Endothelial cell of umbilical vein (primary cell): Measurements from ENCODE around the gene AP5Z1.

ENCODE experiments used
- CTCF ChIP-seq, 2 donors: IDR thresholded peaks; 1 replicate in 1 of 2; 2 replicates in 1 of 2; pipeline ENCODE4 v1.5.1; 2011; ENCODE audit warnings: low read length in 2 of 2, mild to moderate bottlenecking in 2 of 2, moderate library complexity in 2 of 2, control low read depth in 1 of 2, inconsistent platforms in 1 of 2, low read depth in 1 of 2; ENCODE audit not compliant: insufficient read depth in 1 of 2; ENCODE audit errors: extremely low read depth in 1 of 2
- EZH2 ChIP-seq: IDR thresholded peaks from 2 replicates; pipeline ENCODE4 v1.6.1; 2012; ENCODE audit warnings: borderline replicate concordance, low read depth, mild to moderate bottlenecking, moderate library complexity, low read length, inconsistent platforms; ENCODE audit not compliant: severe bottlenecking
- MAX ChIP-seq: IDR thresholded peaks from 2 replicates; pipeline ENCODE4 v1.6.1; 2011; ENCODE audit not compliant: insufficient read depth, insufficient read length
- POLR2A ChIP-seq: IDR thresholded peaks from 2 replicates; pipeline ENCODE4 v1.6.1; 2012; ENCODE audit warnings: low read depth, mild to moderate bottlenecking, control low read depth, low read length
- POLR2AphosphoS5 ChIP-seq: IDR thresholded peaks from 2 replicates; pipeline ENCODE4 v1.6.1; 2012; ENCODE audit warnings: low read depth, mild to moderate bottlenecking, control low read depth, low read length, moderate library complexity; ENCODE audit not compliant: insufficient read depth

DNA sequence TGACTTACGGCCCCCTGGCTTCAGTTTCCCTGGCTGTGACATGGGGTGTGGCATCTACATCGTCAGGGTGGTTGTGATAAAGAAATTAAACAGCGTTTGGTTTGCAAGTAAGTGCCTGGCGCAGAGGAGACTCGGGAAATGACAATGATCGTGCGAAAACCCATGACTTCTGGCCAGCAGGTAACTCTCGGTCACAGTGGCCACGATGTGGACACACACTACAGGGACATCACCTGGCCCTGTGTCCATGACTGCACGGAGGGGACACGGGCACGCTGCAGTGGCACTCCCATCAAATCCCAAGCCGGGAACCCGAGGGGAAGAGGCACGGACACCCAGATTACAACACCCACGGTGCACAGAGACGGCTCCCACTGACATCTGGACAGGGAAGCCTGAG, 57.8 kb downstream of the AP5Z1 start:
- TF ChIP-seq POLR2A = no peak
- no peak for TF ChIP-seq POLR2AphosphoS5
- no peak for TF ChIP-seq EZH2
- TF ChIP-seq CTCF (IDR thresholded peaks at IDR 0.05; ENCODE audit: extremely low read depth in 1 of 2, insufficient read depth in 1 of 2, low read depth in 1 of 2, low read length in 2 of 2) = no peak
- no peak for TF ChIP-seq MAX
